HG03064 (cell line): Measurements from ENCODE around the gene KIF6.
A peak's percentile ranks its signal among the peaks of the same experiment; 100 is the strongest.

Source experiments
- ATAC-seq: cut with Tn5 transposase; IDR thresholded peaks from one replicate; pipeline ENCODE4 v1.9.1; 2021; ENCODE audit warnings: low read depth; ENCODE audit not compliant: unreplicated experiment

Gene KIF6

DNA sequence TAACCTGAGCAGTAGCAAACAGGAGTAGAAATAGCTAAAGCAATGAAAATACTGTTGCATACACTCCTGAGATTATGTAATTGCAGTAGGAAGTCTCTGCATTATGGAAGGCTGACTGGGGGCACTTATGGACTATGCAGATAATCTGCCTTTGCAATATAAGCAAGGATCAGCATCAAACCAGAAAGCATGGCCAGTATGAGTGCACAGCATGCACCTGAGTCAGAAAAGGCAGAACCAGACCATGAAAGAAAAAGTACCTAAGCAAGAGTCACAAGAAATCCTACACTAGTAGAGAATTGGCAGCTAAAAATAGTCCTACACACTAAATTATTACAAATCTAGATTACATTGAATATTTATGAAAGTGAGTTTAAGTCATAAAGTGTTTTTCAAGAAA is 164.3 kb downstream of the KIF6 start:
- ATAC-seq: no peak

DNA sequence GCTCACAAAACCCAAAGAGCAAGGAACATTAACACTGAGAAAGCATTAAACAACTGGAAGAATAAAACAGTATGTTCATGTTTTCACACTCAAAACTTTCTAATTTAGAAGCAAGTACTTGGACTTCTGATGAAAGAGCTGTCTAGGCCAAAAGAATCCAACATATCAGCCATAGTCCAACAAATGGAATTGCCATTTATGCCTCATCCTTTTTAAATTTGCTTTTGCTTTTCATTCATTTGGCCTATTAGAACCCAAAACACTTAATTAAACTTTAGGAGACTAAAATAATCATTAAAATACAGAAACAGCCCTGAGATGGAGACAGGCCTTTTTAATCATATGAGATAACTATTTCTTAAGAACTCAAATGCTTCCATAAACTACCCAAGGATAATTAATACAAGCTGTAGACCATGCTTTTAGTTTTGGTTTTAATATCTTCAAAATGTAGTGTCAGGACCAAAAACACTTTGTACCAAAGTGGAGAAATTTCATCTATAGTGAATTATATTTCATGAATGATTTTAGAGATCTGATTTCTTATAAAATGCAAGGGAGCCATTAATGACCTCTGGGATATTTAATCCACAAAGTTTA is 166.5 kb downstream of the KIF6 start:
- ATAC-seq: no peak

DNA sequence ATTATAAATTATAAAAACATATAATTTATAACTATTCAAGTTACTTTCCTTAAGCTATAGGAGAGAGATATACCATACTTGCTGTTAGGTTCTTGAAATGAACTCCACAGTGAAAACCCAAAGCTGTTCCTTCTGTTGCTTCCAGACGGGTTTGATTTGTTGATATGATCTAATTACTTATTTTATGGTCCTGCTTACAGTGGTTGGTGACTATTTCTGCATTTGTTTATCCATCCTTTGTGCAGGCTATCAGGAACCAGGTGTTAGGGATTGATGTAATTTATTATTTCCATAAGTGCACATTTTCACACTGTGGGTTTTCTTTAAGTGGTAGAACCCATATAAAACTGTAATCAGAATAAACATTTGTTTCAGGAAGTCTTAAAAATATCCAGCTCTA is 167.1 kb downstream of the KIF6 start:
- ATAC-seq: no peak

DNA sequence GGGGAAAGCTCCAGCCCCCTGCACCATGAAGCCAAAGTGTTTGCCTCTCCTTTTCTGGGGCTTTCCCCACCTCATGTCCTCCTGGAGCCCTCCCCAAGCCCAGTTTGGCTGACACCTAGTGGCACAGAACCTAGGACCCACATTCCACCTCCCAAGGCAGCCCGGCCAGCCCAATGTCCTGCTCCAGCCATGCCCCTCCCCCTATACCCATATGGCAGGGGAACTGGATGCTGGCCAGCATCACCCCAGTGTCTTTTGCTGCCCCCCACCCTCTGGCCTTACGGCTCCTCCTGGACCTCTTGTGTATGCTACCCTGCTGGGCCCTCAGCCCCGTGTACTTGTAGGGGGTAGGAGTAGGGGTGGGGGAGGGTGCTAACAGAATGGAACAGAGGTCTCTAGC is 170.1 kb downstream of the KIF6 start:
- no peak for ATAC-seq

DNA sequence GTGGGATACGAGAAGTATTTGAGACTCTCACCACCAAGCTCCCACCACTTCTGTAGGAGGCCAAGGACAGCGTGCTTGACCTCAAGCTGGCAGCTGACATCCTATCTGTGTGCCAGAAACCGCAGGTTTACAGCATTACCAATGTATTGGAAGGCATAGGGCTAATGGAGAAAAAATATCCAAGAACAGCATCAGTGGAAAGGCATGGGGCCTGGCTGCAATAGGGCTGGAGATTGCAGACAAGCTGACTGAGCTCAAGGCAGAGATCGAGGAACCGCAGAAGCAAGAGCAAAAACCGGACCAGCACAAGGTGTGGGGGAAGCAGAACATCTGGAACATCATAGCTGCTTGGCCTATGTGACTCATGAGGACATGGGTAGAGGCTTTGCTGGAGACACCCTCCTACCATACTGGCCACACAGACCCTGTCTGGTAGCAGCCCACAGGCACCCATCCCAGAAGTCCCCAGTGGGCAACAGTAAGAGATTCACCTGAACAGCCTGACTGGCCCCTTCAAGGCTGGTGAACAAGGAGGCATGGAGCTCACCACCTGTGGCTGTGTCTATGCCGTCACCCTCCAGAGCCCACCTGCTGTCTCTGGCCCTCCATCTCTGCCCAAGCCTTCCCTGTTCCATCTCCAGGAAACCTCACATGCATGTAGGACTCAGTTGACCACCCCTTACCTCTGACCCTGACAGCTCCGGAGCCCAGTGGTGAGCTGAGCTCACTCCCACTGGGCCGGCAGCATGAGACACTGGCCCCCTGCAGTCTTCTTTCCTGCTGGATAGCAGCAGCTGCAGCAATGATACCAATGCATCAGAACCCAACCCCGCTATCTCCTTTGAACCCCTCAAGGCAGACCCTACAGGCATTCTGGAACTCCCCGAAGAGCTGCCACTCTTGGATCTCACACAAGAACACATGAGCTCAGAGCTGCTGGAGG is 171.1 kb downstream of the KIF6 start:
- ATAC-seq: no peak

DNA sequence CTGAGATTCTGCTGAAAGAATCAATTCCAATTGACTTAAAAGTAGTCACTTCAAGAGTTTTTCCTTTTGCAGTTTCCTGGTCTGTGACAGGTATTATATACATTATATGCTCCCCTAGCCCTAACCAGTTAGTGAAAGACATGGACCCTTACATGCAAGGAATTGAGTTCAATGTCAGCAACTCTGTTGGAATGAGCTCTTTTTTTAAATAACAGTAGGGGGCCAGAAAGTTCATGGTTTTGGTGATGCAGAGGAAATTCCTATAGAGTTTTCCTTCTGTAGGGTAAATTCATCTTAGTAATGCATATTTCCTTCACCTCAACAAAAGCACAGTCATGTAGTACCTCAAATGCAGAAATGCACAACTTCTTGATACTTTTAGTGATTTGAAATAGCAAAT is 172.2 kb downstream of the KIF6 start:
- no peak for ATAC-seq

DNA sequence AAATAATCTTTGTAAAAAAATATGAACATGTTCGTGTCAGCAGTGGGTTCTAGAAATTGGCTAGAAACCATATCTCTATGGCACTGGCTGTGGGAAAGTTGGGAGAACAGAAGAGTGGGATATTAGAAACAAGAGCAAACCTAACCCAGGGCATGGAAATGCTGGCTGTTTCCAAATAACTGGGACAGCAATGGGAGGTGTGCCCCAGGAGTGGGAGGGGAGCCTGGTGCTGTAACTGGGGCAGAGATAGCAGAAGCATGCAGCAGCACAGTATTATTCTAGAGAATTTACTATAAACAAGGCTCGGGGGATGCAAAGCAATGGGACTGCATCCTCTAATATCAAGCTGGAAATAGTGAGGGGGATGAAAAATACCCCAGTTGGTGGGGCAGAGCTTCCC is 175.0 kb downstream of the KIF6 start:
- ATAC-seq: no peak

DNA sequence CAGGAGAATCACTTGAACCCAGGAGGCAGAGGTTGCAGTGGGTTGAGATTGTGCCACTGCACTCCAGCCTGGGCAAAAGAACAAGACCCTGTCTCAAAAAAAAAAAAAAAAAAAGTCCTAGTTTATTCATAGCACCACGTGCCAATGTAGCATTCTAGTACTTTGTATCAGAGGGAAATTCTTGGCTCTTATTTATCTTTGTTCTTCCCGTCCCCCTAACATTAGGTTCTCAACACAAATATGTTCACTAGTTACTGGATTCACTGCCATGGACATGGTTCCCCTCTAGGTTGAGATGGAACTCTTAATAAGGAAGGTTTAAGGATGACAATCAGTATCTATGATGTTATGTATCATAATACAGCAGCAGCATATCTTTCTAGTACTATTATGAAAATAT is 178.5 kb downstream of the KIF6 start:
- no peak for ATAC-seq

DNA sequence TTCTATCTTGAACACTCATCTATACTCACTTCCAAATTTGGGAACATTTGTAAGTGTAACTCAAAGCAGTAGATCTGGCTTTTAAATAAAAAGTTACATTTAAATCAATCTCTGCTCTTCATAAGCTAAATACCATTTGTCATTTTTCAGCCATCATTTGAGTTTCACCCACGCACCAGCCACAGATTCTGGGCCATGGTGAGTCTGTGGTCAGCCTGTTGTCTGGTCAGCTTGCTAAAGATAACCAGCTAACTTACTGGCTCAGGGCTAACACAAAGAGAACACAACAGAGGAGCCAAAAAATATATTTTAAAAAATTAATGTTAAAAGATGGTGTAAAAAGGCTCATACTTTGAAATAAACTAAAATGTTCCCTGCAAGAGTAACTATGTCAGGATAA is 181.3 kb downstream of the KIF6 start:
- no peak for ATAC-seq

DNA sequence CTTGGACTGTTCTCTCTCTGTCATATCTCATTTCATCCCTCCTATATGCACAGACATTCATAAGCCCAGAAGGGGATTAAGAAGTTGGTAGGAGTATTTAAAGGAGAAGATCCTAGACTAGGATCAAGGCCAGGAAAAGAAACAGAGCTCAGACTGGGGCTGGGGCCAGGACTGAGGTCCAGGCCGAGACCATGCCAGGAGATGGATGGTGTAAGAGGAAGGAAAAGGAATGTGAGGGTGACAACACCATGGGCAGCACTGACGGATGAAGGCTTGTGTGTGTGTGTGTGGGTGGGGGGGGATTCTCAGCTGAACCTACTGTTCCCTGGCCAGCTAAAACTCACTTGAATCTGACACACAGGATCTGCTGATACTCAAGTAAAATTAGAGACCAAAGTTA is 182.1 kb downstream of the KIF6 start:
- no peak for ATAC-seq

DNA sequence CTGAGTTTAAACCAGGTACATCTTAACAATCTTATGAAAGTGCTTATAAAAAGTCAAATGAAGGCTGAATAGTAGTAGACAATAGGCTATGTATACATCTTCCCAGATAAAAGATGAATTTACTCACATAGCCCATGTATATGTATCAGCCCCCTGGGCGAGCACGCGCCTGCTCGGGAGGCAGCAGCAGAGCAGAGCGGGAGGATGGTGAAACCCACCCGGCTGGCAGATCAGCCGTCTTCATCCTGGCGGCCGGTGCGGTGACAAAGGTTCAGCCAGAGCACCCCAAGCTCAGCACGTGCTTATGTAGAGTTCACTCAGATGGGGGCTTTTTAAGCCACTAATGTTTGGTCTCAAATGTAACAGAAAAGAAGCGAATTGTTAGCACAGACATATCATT is 184.8 kb downstream of the KIF6 start:
- ATAC-seq: no peak

DNA sequence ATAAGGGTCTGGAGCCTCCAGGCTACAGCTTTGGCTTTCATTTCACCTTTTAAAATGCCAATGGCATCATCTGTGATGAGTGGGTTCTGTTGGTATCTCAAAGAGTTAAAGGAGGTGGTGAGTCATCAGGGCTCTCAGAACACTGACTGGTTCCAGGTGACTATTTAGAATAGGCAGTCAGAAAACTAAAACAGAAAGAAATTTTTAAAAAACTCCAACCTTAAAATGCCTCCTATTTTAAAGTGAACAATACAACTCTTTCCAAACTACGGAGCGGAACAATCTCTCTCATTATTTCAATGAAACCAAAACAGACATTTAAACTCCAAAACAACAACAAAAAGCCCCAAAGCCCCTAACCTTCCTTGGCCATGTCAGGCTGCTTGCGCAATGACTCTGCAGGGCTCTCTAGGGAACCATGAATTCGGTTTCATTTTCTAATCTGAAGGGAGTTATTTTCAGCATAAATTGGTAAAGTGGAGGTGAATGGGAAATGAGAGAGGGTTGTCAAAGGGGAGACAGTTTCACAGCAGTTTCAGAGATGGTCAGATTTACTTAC is 194.9 kb downstream of the KIF6 start:
- peak; percentile 98 for ATAC-seq

DNA sequence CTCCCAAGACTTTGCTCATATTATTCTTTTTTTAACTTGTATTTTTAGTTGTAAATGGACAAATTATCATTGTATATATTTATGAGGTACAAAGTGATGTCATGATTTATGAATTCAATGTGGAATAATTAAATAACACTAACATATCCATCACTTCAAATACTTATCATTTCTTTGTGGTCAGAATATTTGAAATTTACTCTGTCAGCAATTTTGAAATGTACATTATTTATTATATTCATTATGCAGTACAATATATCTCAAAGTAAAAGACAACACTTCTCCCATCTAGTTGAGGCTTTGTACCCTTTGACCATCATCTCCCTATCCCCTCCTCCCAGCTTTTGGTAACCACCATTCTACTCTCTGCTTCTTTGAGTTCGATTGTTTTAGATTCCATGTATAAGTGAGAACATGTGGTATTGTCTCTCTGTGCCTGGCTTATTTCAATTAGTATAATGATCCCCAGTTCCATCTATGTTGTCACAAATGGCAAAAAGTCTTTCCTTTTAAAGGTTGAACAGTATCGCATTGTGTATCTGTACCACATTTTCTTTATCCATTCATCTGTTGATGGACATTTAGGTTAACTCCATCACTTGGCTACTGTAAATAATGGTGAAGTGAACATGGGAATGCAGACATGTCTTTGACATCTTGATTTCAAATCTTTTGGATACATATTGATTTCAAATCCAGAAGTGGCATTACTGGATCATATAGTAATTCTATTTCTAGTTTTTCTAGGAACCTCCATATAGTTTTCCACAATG is 197.2 kb downstream of the KIF6 start:
- ATAC-seq: no peak

DNA sequence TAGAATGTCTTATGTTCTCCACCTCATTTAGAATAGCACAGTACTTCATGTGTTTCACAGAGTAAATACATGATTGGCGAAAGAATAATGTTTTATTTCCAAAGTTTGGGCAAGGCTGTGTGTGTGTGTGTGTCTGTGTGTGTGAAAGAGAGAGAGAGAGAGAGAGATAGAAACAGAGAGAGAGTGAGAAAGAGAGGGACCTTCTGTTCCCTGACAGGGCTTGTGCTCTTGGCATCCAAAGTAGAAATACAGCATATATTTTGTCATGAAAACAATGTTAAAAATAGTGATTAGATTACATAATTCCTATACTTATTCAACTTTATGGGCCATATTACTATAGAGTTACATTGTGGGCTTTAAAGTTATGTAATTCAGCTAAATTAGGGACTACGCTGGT is 201.2 kb downstream of the KIF6 start:
- no peak for ATAC-seq

DNA sequence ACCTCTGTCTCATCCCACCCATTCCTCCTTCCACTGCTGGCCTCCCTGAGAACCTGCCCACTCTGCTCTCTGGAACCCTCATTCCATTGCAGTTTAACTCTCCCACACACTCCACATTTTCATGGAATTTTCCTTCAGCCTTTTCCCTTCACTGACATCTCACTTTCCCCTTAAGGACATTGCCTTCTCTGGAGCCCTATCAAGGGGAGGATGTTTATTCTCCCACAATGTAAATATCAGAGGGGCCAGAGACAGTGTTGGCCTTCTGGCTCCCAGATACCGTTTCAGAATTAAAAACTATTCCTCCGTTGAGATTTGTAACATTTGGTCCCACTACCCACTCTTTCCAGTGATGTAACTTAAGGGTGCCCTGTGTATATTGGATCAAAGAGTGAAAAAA is 203.2 kb downstream of the KIF6 start:
- ATAC-seq: no peak

DNA sequence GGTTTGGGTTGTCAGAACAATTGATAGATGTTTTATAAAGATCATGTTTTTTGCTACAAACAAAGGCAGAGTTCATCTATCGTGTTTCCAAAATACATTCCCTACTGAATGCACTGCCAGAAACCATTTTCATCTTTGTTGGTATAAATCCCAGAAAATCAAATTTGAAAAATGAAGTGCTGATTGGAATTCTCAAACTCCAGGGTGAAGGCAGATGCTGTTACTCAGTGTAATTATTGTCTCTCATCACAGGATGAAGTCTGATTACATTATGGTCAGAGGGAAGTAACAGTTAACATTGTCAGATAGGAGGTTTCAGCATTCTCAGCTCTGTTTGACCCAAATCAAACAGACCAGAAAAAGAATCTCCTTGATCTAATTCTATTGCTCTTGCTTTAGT is 204.3 kb downstream of the KIF6 start:
- ATAC-seq: no peak

DNA sequence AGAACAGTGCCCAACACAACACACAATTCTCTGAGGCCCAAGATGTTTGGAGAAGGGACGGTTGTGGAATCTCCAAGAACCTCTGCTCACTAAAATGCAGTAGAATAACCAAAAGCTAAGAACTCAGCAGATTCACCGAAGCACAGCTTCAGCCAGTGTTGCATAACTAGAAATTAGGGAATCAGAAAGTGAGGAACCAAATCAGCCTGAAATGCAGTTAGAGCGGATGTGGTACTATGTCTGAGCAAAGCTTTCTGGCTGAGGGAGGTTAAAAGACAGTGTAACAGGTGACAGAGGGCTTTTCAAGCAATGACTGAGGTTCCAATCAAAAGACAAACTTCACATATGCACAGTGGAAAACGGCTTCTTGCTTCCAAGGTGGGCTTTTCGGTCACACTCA is 204.8 kb downstream of the KIF6 start:
- no peak for ATAC-seq

DNA sequence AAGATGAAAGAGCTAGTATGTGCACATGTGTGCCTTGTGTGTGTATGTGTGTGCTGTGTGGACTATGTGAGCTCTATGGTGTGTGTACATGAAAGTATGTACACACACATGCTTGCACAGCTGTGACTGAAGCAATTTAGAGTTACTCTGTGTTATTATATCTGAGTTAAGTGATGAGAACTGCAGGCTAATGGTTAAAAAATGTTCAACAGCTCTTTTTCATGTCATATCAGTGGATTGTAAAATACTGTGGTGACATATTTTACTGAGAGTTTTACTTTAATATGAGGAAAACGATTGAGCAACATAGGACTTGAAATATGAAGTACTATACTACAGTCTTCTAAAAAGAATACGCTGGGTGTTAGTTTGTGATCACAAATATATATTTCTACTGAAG is 207.0 kb downstream of the KIF6 start:
- ATAC-seq: no peak

DNA sequence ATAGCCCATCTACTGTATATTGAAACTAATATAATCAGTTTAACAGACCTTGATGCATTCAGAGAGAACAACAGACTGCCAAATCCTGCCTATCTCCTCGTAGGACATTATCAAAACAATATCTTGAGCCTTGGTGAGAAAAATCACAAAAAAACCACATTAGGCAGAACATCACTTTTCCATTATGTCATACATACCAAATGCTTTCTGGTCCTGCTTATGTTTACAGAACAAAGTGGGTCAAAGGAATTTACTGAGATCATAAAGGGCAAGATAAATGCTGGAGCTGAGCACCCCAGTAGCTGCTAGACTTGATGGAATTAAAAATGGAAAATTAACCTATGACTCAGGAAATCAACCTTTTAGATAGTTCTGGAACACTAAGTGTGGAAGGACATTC is 207.5 kb downstream of the KIF6 start:
- no peak for ATAC-seq

DNA sequence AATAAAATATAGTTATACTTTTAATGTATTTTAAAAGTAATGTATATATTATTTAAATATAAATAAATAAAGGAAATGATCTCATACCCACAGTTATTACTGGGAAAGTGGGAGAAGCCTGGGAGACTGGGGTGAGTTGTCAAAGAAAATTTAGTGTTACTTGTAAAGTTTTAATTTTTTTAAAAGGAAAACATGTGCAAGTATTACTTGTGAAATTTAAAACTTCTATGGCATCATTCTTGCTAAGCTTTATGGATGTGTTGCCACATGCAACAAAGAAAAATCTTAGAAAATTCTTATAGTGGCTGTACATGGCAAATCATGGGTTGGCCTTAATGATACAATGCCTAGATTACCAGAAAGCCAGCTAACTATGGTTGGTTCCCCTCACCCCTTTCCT is 208.7 kb downstream of the KIF6 start:
- no peak for ATAC-seq

DNA sequence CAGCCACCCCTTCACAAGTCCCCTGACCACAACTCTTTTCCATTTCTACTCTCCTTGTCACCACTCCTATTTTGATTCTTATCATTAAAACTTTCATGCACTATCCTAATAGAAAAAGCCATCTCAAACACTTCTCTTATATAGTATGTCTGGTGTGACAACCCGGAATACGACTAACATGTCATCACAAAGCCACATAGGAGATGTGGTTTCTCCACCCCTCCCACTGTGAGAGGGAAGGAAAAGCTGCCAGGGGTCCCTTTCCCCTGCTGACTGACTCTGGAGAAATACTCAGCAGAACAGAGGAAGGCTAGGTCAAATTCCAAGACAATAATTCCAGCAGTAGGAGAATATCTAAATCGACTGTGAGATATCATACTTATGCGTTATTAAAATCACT is 209.7 kb downstream of the KIF6 start:
- ATAC-seq: no peak
